ENCODE measurements around the gene PPIF. TPM values are rescaled to one million over a fixed set of nuclear protein-coding genes. Genes with fewer than 3 reads are reported as not detected.

The PPIF gene
- polyA plus RNA-seq (ENCODE audit: low read depth in 6 of 6) = 10 to 100 TPM in 4 of 6 donors, 1 to 10 TPM in 2; 9.5 to 16.1 (median 12.7) TPM

GRCh38 chr10:79347226-79347893, at the start of gene PPIF:
Gene PPIF (plus strand): TSS chr10:79347469. CDS start chr10:79347549, 80 bp downstream.
- Mint-ChIP-seq H3K9me3 (no peaks in the 10 kb centered on the region), H3K27ac (peak within 1 kb of the TSS; percentile 79 to 96 (median 90)), H3K27me3 (no peaks in the 10 kb centered on the region), H3K4me3 (peak within 1 kb of the TSS; percentile 75 to 93 (median 84)), H3K4me1 (peaks cover 11 to 26% (median 24%) of the 10 kb centered on the region in 3 donors), H3K36me3 (peaks cover 3 to 12% of the 10 kb centered on the region in 2 donors)
- ATAC-seq (ENCODE audit: low read depth in 2 of 2) (peak; percentile 87 to 89), DNase-seq (peak; percentile 93)

DNA sequence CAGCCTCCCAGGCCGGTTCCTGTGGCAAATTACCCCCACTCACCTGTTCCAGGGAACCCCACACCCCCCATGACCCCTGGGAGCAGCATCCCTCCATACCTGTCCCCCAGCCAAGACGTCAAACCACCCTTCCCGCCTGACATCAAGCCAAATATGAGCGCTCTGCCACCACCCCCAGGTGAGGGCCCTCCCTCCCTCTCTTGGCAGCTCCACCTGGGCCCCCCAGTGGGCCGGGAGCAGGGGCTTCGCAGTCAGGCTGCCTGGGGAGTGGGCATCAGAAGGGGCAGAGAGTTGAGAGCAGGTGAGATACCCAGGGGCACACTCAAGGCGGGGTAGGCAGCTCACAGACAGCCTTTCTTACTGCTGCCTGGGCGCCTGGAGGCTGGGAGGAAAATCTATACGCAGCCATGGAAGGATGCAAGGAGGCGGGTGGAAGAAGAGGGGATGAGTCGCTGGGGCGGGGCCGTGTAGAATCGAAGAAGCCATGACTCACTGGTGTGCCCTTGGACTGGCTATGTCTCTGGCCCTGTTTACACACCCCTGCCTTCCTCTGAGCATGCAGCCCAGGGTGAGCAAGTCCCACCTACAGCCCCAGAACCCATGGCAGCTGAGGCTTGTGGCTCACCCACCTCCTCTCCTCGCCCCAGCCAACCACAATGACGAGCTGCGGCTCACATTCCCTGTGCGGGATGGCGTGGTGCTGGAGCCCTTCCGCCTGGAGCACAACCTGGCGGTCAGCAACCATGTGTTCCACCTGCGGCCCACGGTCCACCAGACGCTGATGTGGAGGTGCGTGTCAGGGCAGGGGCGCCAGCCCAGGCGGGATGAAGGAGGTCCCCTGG, 48.6 kb upstream of the PPIF start:
- Mint-ChIP-seq H3K27ac (no peak overlapping the region), H3K4me1 (peaks cover 15 to 22% (median 21%) of the 10 kb centered on the region in 3 donors), H3K27me3 (no peaks in the 10 kb centered on the region), H3K4me3 (no peak overlapping the region), H3K9me3 (no peaks in the 10 kb centered on the region), H3K36me3 (peaks cover 10 to 20% of the 10 kb centered on the region in 2 donors)
- no peak for DNase-seq
- ATAC-seq (ENCODE audit: low read depth in 2 of 2) = no peak

DNA sequence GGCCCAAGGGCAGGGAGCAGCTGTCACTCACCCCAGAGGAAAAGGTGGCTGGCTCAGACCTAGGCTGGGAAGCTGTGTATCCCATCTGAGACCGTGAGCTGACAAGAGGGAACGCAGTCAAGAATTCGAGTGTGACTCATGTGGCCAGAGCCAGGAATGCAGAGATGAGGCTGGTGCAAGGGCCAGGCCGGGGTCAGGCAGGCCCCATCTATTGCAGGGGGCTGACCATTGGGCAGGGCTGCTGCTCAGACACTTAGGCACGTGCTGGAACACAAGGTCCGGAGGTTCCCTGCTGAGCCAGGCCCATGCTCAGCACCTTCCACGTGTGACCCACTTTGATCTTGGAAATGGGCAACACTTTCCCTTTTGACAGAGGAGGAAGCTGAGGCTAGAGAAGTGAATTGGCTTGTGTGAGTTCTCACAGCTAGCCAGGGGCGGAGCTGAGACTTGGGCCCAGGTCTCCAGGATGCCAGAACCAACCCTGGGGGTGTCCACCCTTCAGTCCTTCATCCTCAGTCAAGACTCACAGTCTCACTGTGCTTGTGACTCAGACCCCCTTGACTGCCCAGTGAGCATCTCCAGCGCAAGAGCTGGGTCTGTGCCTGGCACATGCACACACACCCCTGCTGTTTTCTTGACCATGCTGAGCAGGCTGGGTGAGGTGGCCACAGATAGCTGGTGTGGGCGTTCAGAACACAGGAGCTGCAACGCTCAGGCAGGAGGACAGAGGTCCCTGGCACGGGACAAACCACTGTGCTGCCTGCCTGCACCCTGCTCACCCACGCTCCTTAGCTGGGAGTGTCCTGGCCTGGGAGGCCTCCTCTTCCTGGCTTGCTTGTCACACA, 47.6 kb upstream of the PPIF start:
- H3K4me3 Mint-ChIP-seq = no peak overlapping the region
- H3K9me3 Mint-ChIP-seq = no peaks in the 10 kb centered on the region
- peak overlapping the region in 2 of 6 donors; percentile 85 to 93 for H3K27ac Mint-ChIP-seq
- ATAC-seq (ENCODE audit: low read depth in 2 of 2) (no peak), DNase-seq (no peak)
- peaks cover 7 to 12% (median 11%) of the 10 kb centered on the region in 3 donors for H3K4me1 Mint-ChIP-seq
- no peaks in the 10 kb centered on the region for H3K27me3 Mint-ChIP-seq
- peaks cover 5 to 20% of the 10 kb centered on the region in 2 donors for H3K36me3 Mint-ChIP-seq

GRCh38 chr10:79300711-79301110, 46.6 kb upstream of the PPIF start:
- Mint-ChIP-seq H3K27me3 (no peaks in the 10 kb centered on the region), H3K4me3 (no peak overlapping the region), H3K9me3 (no peaks in the 10 kb centered on the region), H3K4me1 (peaks cover 2 to 5% (median 4%) of the 10 kb centered on the region in 3 donors), H3K36me3 (peaks cover under 1 to 20% of the 10 kb centered on the region in 2 donors), H3K27ac (no peak overlapping the region)
- ATAC-seq (ENCODE audit: low read depth in 2 of 2) (no peak), DNase-seq (no peak)

GRCh38 chr10:79301754-79302530, 45.3 kb upstream of the PPIF start:
- DNase-seq (no peak), ATAC-seq (ENCODE audit: low read depth in 2 of 2) (no peak)
- Mint-ChIP-seq H3K4me3 (no peak overlapping the region), H3K4me1 (peaks cover 0 to 2% (median 0%) of the 10 kb centered on the region in 3 donors), H3K27me3 (no peaks in the 10 kb centered on the region), H3K36me3 (peaks cover 0 to 20% of the 10 kb centered on the region in 2 donors), H3K9me3 (no peaks in the 10 kb centered on the region), H3K27ac (peak overlapping the region in 2 of 6 donors; percentile 37 to 76)

GRCh38 chr10:79303631-79304478, 43.4 kb upstream of the PPIF start:
- Mint-ChIP-seq H3K9me3 (no peaks in the 10 kb centered on the region), H3K36me3 (peaks cover 5 to 25% of the 10 kb centered on the region in 2 donors), H3K27me3 (no peaks in the 10 kb centered on the region), H3K4me3 (no peak overlapping the region), H3K27ac (peak overlapping the region in 1 of 6 donors; percentile 15), H3K4me1 (peaks cover 0 to 3% (median 2%) of the 10 kb centered on the region in 3 donors)
- no peak for ATAC-seq (ENCODE audit: low read depth in 2 of 2)
- no peak for DNase-seq

DNA sequence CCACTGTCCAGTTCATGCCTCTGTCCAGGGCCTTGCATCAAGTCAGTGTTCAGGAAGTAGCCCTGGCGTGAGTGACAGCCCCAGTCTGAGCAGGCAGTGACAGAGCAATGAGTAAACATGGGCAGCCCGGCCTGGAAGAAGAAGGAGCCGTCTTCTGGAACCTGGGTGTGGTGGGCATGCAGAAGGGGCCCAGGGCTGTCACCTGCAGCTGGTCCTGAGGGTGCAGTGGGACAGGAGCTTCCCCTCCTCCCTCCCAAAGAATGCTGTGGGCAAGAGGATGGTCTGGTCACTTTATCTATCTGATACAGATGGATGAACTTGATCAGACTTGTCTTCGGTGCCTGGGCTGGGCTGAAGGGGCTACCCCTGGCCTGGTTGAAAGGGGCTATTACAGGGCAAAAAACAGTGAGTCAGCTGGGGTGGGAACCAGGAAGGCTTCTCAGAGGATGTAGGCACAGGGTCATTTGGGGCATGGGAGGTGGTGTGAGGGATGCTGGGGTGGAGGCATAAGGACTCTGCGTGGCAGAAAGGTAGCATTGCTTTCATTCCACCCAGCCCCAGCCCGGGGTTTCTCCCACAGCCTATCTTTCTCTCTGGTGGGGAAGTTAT, 42.7 kb upstream of the PPIF start:
- no peak for ATAC-seq (ENCODE audit: low read depth in 2 of 2)
- H3K36me3 Mint-ChIP-seq = peaks cover 5 to 28% of the 10 kb centered on the region in 2 donors
- DNase-seq = no peak
- H3K27me3 Mint-ChIP-seq = no peaks in the 10 kb centered on the region
- H3K9me3 Mint-ChIP-seq = no peaks in the 10 kb centered on the region
- no peak overlapping the region for H3K4me3 Mint-ChIP-seq
- peaks cover 2 to 7% (median 5%) of the 10 kb centered on the region in 3 donors for H3K4me1 Mint-ChIP-seq
- H3K27ac Mint-ChIP-seq = peak overlapping the region in 2 of 6 donors; percentile 15 to 29

DNA sequence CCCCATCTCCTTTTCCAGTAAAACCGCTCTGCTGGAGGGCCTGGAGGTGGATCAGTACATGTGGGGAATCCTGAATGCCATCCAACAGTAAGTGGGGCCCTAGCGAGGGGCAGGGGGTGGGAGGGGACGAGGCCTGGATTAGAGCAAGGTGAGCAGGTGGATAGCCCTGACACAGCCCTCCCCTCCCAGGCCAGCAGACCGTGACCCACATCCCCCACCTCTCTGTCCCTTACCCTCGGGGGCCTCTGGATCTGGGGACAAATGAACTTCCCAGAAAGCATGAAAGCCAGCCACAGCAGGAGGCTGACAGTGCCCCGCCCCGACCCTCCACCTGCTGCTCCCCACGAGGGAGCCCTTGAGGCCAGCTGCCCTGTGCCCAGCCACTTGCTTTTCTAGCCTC, 41.8 kb upstream of the PPIF start:
- H3K27me3 Mint-ChIP-seq = no peaks in the 10 kb centered on the region
- no peak for ATAC-seq (ENCODE audit: low read depth in 2 of 2)
- no peaks in the 10 kb centered on the region for H3K9me3 Mint-ChIP-seq
- peaks cover 5 to 21% of the 10 kb centered on the region in 2 donors for H3K36me3 Mint-ChIP-seq
- peak overlapping the region in 1 of 6 donors; percentile 29 for H3K27ac Mint-ChIP-seq
- peaks cover 2 to 8% (median 5%) of the 10 kb centered on the region in 3 donors for H3K4me1 Mint-ChIP-seq
- no peak for DNase-seq
- H3K4me3 Mint-ChIP-seq = no peak overlapping the region

DNA sequence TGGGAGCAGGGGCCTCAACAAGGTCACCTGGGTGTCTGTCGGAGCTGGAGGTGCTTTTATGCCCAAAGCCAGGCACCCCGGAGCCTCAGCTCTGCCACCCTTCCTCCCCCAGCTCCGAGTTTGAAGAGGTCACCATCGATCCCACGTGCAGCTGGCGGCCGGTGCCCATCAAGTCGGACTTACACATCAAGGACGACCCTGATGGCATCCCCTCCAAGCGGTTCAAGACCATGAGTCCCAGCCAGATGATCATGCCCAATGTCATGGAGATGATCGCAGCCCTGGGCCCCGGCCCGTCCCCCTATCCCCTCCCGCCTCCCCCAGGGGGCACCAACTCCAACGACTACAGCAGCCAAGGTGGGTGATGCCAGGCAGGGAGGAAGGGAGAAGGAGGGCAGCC, 41.3 kb upstream of the PPIF start:
- no peak overlapping the region for H3K4me3 Mint-ChIP-seq
- H3K27ac Mint-ChIP-seq = peak overlapping the region in 1 of 6 donors; percentile 29
- ATAC-seq (ENCODE audit: low read depth in 2 of 2) (no peak), DNase-seq (no peak)
- peaks cover 2 to 8% (median 5%) of the 10 kb centered on the region in 3 donors for H3K4me1 Mint-ChIP-seq
- H3K27me3 Mint-ChIP-seq = no peaks in the 10 kb centered on the region
- peaks cover 5 to 17% of the 10 kb centered on the region in 2 donors for H3K36me3 Mint-ChIP-seq
- no peaks in the 10 kb centered on the region for H3K9me3 Mint-ChIP-seq

DNA sequence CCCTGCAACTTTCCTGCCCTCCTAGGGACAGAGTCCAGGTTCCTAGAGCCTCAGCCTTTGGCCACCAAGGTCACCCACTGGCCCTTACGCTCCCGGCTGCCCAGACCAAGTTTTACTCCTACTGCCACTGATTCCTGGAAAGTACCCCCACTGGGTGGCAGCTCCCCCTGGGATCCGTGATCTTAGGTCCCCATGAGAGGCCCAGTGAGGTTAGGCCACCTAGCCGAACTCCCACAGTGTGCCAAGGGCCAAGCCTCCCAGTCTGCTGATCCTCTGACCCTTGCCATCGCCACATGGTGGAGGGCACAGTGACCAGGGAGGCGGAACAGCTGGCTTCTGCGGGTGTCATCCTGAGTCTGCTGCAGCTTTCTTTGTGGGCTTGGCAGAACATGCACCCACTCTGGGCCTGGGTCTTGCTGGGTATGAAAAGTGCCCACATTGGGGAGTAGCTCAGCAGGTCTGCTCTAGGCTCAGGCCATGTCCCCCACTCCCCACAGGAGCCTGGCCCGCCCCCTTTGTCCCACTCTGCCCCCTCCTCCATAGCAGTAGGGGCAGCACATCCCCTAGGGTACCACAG, 40.5 kb upstream of the PPIF start:
- Mint-ChIP-seq H3K27me3 (no peaks in the 10 kb centered on the region), H3K27ac (no peak overlapping the region), H3K9me3 (no peaks in the 10 kb centered on the region), H3K4me1 (peaks cover 0 to 8% (median 5%) of the 10 kb centered on the region in 3 donors), H3K4me3 (no peak overlapping the region), H3K36me3 (peaks cover 5 to 9% of the 10 kb centered on the region in 2 donors)
- DNase-seq = no peak
- ATAC-seq (ENCODE audit: low read depth in 2 of 2) = no peak

DNA sequence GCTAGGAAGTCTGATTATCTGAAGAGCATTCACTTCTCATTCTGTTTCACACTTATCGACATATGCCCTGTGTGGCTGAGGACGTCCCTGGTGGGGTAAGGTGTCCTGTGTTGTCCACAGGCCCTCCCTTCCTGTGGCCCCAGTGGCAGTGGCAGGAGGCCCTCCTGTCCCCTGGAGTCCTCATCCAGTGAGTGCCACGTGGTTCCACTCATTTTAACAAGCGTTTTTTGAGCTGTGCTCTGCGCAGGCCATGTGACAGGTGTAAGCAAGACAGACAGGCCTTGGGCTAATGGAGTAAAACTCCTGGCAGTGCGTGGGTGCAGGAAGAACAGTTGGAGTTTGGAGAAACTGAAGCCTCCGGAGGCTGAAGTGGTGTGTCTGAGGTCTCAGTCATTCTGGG, 39.3 kb upstream of the PPIF start:
- Mint-ChIP-seq H3K9me3 (no peaks in the 10 kb centered on the region), H3K27ac (peak overlapping the region in 2 of 6 donors; percentile 8 to 9), H3K27me3 (no peaks in the 10 kb centered on the region), H3K36me3 (peaks cover 5 to 8% of the 10 kb centered on the region in 2 donors), H3K4me3 (no peak overlapping the region), H3K4me1 (peaks cover 0 to 8% (median 5%) of the 10 kb centered on the region in 3 donors)
- DNase-seq (no peak), ATAC-seq (ENCODE audit: low read depth in 2 of 2) (no peak)

Measured in naive B cell (primary cell).